Common myeloid progenitor, CD34-positive (primary cell): Measurements from ENCODE around the gene SSBP2. TPM values are rescaled to one million over a fixed set of nuclear protein-coding genes. Genes with fewer than 3 reads are reported as not detected.

Source experiments
- CTCF ChIA-PET: fragments of 350-600 bp; sonication (Branson Sonifier 250); formaldehyde crosslinking; loops from one replicate; lab custom pipeline; 2021; ENCODE audit warnings: antibody characterized with exemption; lab: Charles Lee
- POLR2A ChIA-PET: fragments of 350-600 bp; sonication (Branson Sonifier 250); formaldehyde crosslinking; loops from one replicate; lab custom pipeline; 2021; ENCODE audit warnings: antibody characterized with exemption; lab: Charles Lee
- DNase-seq, 3 donors: peaks; one replicate each; pipeline versions ENCODE4 v3.0.0 to v3.0.0-alpha.2; 2013
- H3K27ac ChIP-seq, 2 experiments: 1 replicate in 1 of 2; 2 replicates in 1 of 2; pipeline ENCODE4 v1.7.0; 2013; ENCODE audit warnings: inconsistent platforms in 2 of 2, low read length in 2 of 2, mild to moderate bottlenecking in 2 of 2, low read depth in 1 of 2, moderate library complexity in 1 of 2; ENCODE audit not compliant: severe bottlenecking in 2 of 2, insufficient read depth in 1 of 2, poor library complexity in 1 of 2
- H3K27me3 ChIP-seq, 5 experiments: replicated peaks in 2 of 5; 1 replicate in 3 of 5; 2 replicates in 2 of 5; pipeline versions ENCODE4 v1.6.1 to v1.7.0; 2013; ENCODE audit warnings: low read length in 4 of 5, mild to moderate bottlenecking in 2 of 5, moderate library complexity in 2 of 5, inconsistent platforms in 1 of 5; ENCODE audit not compliant: insufficient read depth in 5 of 5, control insufficient read depth in 4 of 5
- H3K36me3 ChIP-seq, 4 experiments: 1 replicate in 2 of 4; 2 replicates in 2 of 4; pipeline versions ENCODE4 v1.6.1 to v1.7.0; 2013; ENCODE audit warnings: low read length in 3 of 4, control low read depth in 1 of 4, mild to moderate bottlenecking in 1 of 4; ENCODE audit not compliant: control insufficient read depth in 4 of 4, insufficient read depth in 4 of 4
- H3K4me1 ChIP-seq, 4 experiments: 1 replicate in 3 of 4; 2 replicates in 1 of 4; pipeline versions ENCODE4 v1.6.1 to v1.7.1; 2013; ENCODE audit warnings: low read length in 3 of 4, mild to moderate bottlenecking in 3 of 4, control low read depth in 1 of 4, inconsistent platforms in 1 of 4, moderate library complexity in 1 of 4; ENCODE audit not compliant: control insufficient read depth in 4 of 4, insufficient read depth in 4 of 4; ENCODE audit errors: control extremely low read depth in 1 of 4
- H3K4me3 ChIP-seq, 7 experiments: 1 replicate in 4 of 7; 2 replicates in 3 of 7; pipeline versions ENCODE4 v1.5.1 to v1.7.0; 2013; ENCODE audit warnings: mild to moderate bottlenecking in 7 of 7, low read length in 6 of 7, moderate library complexity in 6 of 7, inconsistent platforms in 2 of 7, low read depth in 2 of 7, control low read depth in 1 of 7; ENCODE audit not compliant: insufficient read depth in 4 of 7, control insufficient read depth in 1 of 7; ENCODE audit errors: extremely low read depth in 1 of 7
- H3K9me3 ChIP-seq, 5 experiments: 1 replicate in 4 of 5; 2 replicates in 1 of 5; pipeline versions ENCODE4 v1.6.1 to v1.7.1; 2013; ENCODE audit warnings: low read length in 4 of 5, mild to moderate bottlenecking in 2 of 5, inconsistent platforms in 1 of 5, low read depth in 1 of 5, moderate library complexity in 1 of 5; ENCODE audit not compliant: control insufficient read depth in 4 of 5, insufficient read depth in 2 of 5; ENCODE audit errors: control extremely low read depth in 1 of 5
- WGBS: methylation state at CpG from one replicate; pipeline ENCODE4 v1.1.5; 2013; ENCODE audit not compliant: insufficient coverage; 5-methylcytosine and 5-hydroxymethylcytosine counted together
- polyA plus RNA-seq: library from polyadenylated mRNA; unstranded; fragments of 120-200 nt; gene quantifications from one replicate; pipeline ENCODE4 v1.2.1, GENCODE V29; 2013

SSBP2 gene
- 244 TPM for polyA plus RNA-seq

- H3K9me3 ChIP-seq, result no peaks in the 10 kb centered on the region
- no peaks in the 10 kb centered on the region for H3K27me3 ChIP-seq
- WGBS, result under 1% methylated on average over 36 of the region's 73 CpGs
- H3K4me3 ChIP-seq, result peak within 1 kb of the TSS; percentile 69 to 94 (median 87)
- H3K36me3 ChIP-seq, result no peaks in the 10 kb centered on the region
- peak within 1 kb of the TSS; percentile 90 to 96 for H3K27ac ChIP-seq
- ChIA-PET CTCF (interaction anchor here (0.7 to 5.2 kb wide), 16 partner anchors 11 to 474 kb away, joined by 3 to 56 read pairs (median 3); no protein-coding TSS in a partner anchor), POLR2A (interaction anchor here (0.5 to 2.8 kb wide), 7 partner anchors 28 to 335 kb away, joined by 4 to 52 read pairs (median 5); no protein-coding TSS in a partner anchor)
- peaks cover 18 to 36% (median 28%) of the 10 kb centered on the region in 4 experiments for H3K4me1 ChIP-seq
- DNase-seq, result peak; percentile 100
Observed at GRCh38 chr5:81751009-81751835, at the start of gene SSBP2. SSBP2 (minus strand) TSS chr5:81751097; CDS start chr5:81751042, 55 bp downstream.

- no CpG with 5 or more reads among the region's 1 CpG for WGBS
- H3K36me3 ChIP-seq, result no peaks in the 10 kb centered on the region
- CTCF ChIA-PET, result interaction anchor here (1.1 kb wide), 1 partner anchor 9 kb away, joined by 4 read pairs; no protein-coding TSS in a partner anchor
- H3K4me1 ChIP-seq, result peaks cover 0 to under 1% (median 0%) of the 10 kb centered on the region in 4 experiments
- no peaks in the 10 kb centered on the region for H3K9me3 ChIP-seq
- H3K4me3 ChIP-seq, result no peak overlapping the region
- POLR2A ChIA-PET, result interaction anchor here (1.5 kb wide), 1 partner anchor 34 kb away, joined by 3 read pairs; no protein-coding TSS in a partner anchor
- H3K27ac ChIP-seq, result no peak overlapping the region
- DNase-seq, result no peak
- H3K27me3 ChIP-seq, result no peaks in the 10 kb centered on the region
Observed at GRCh38 chr5:81795666-81796065, 44.8 kb upstream of the SSBP2 start.

- no peak overlapping the region for H3K27ac ChIP-seq
- POLR2A ChIA-PET, result no interaction called here
- DNase-seq, result no peak
Observed at GRCh38 chr5:81794226-81794625, 43.3 kb upstream of the SSBP2 start.

GRCh38 chr5:81790336-81790735 is 39.4 kb upstream of the SSBP2 start:
- no peaks in the 10 kb centered on the region for H3K27me3 ChIP-seq
- no peak overlapping the region for H3K27ac ChIP-seq
- ChIA-PET POLR2A (no interaction called here), CTCF (interaction anchor here (1.3 to 3.2 kb wide), 3 partner anchors 12 to 61 kb away, joined by 3 to 17 read pairs (median 11); no protein-coding TSS in a partner anchor)
- no peaks in the 10 kb centered on the region for H3K9me3 ChIP-seq
- H3K4me1 ChIP-seq, result peaks cover 6 to 25% (median 23%) of the 10 kb centered on the region in 4 experiments
- WGBS, result 96% methylated on average over 6 of the region's 9 CpGs
- no peak overlapping the region for H3K4me3 ChIP-seq
- H3K36me3 ChIP-seq, result no peaks in the 10 kb centered on the region
- DNase-seq, result no peak

More at GRCh38 chr5:81794226-81794625, 43.3 kb upstream of the SSBP2 start:
- no peak overlapping the region for H3K4me3 ChIP-seq
- no peaks in the 10 kb centered on the region for H3K36me3 ChIP-seq
- CTCF ChIA-PET, result interaction anchor here (1.1 to 1.2 kb wide), 2 partner anchors 20 to 62 kb away, joined by 3 read pairs; no protein-coding TSS in a partner anchor
- H3K4me1 ChIP-seq, result no peaks in the 10 kb centered on the region
- H3K27me3 ChIP-seq, result no peaks in the 10 kb centered on the region
- WGBS, result 100% methylated on average over 1 of the region's 4 CpGs
- no peaks in the 10 kb centered on the region for H3K9me3 ChIP-seq

- 100% methylated on average over 5 of the region's 5 CpGs for WGBS
- Histone ChIP-seq H3K9me3 (no peaks in the 10 kb centered on the region), H3K27ac (no peak overlapping the region), H3K27me3 (no peaks in the 10 kb centered on the region), H3K4me1 (peaks cover 6 to 31% (median 27%) of the 10 kb centered on the region in 4 experiments), H3K4me3 (no peak overlapping the region), H3K36me3 (no peaks in the 10 kb centered on the region)
- DNase-seq, result no peak
- CTCF ChIA-PET, result interaction anchor here (0.8 to 3.2 kb wide), 7 partner anchors 9 to 62 kb away, joined by 3 to 17 read pairs (median 5); partner anchors contain the start of gene SSBP2
- POLR2A ChIA-PET, result interaction anchor here (0.8 kb wide), 1 partner anchor 39 kb away, joined by 5 read pairs; no protein-coding TSS in a partner anchor
Observed at GRCh38 chr5:81789033-81789432, 38.1 kb upstream of the SSBP2 start.

GRCh38 chr5:81788329-81788728 is 37.4 kb upstream of the SSBP2 start:
- WGBS, result no CpG with 5 or more reads among the region's 2 CpGs
- DNase-seq, result no peak
- CTCF ChIA-PET, result interaction anchor here (0.8 to 3.2 kb wide), 6 partner anchors 10 to 63 kb away, joined by 3 to 17 read pairs (median 5); partner anchors contain the start of gene SSBP2

More at GRCh38 chr5:81788329-81788728, 37.4 kb upstream of the SSBP2 start:
- Histone ChIP-seq H3K4me3 (no peak overlapping the region), H3K27ac (no peak overlapping the region), H3K4me1 (peaks cover 6 to 31% (median 27%) of the 10 kb centered on the region in 4 experiments), H3K36me3 (no peaks in the 10 kb centered on the region), H3K9me3 (no peaks in the 10 kb centered on the region), H3K27me3 (no peaks in the 10 kb centered on the region)
- POLR2A ChIA-PET, result interaction anchor here (0.8 kb wide), 1 partner anchor 39 kb away, joined by 5 read pairs; no protein-coding TSS in a partner anchor
